ENCODE results near the gene DCUN1D1. TPM values are rescaled to one million over a fixed set of nuclear protein-coding genes. Genes with fewer than 3 reads are reported as not detected.
"Not testable (repeated sequence)": the region's sequence is repeated elsewhere in the genome, so short reads cannot be mapped to it uniquely, and the experiment has no call there.

DCUN1D1 gene
- polyA plus RNA-seq (2014; cell fraction: cytosol; rRNA removed) = 22.6 and 23.0 TPM in 2 replicates
- polyA plus RNA-seq (2014; cell fraction: nucleus; rRNA removed) = 12.9 and 18.9 TPM in 2 replicates

DNA sequence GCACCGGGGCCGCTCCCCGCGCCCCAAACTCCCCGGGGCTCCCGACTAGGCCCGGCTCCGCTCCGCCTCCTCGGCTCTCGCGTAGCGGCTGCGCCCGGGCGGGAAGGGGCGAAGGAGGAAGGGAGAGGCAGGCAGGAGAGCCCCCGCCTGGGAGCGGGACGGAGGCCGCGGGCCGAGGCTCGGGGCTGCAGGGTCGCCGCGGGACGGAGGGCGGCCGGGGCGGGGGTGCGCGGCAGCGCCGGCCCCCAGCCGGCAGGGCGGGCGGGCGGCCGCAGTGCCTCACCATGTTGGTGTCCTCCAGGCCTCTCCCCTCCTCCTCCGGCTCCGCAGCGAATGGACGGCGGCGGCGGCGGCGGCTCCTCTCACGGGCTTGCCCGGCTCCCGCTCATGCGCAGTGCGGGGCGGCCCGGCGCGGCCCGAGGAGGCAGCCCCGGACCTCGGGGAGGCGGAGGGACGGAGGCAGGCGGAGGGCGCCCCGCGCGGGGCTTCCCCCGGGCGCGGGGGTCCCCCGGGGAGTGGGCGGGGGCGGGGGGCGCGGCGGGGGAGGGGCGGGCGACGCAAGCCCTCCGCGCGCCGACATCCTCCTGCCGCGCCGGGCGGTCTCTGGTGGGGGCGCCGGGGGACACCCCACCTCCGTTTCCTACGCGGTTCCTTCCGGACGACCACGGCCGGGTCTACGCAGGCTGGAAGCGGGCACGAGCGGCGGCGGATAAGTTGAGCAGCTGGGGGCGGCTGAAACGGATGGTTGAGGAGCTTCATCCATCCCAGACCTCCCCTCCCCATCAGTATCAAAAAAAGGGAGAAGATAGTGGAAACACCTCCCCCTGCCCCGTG lies at the start of gene DCUN1D1:
DCUN1D1 (minus strand) TSS at position 335 of the 834 bp plus-strand sequence; CDS start at position 286, 49 bp downstream.
- peak; percentile 86 for DNase-seq (ENCODE audit: low spot score)

DNA sequence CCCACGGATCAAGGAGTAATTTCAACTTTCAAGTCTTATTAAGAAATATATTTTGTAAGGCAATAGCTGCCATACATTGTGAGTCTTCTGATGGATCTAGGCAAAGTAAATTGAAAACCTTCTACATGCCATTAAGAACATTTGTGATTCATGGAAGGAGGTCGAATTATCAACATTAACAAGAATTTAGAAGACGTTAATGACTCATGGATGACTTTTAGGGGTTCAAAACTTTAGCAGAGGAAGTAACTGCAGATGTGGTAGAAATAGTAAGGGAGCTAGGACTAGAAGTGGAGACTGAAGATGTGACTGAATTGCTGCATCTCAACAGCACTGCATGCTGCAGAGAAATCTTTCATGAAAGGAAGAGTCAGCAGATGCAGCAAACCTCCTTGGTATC lies 48.1 kb upstream of the DCUN1D1 start:
- DNase-seq (ENCODE audit: low spot score) = no peak

DNA sequence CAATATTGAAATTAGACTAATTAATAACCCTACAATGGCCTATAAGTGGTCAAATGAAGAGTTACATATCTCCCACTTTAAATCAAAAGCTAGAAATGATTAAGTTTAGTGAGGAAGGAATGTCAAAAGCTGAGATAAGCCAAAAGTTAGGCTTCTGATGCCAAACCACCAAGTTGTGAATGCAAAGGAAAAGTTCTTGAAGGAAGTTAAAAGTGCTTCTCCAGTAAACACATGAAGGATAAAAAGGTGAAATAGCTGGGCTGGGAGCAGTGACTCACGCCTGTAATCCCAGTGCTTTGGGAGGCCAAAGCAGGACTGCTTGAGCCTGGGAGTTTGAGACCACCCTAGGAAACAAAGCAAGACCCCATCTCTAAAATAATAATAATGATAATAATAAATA lies 46.9 kb upstream of the DCUN1D1 start:
- no peak for DNase-seq (ENCODE audit: low spot score)

DNA sequence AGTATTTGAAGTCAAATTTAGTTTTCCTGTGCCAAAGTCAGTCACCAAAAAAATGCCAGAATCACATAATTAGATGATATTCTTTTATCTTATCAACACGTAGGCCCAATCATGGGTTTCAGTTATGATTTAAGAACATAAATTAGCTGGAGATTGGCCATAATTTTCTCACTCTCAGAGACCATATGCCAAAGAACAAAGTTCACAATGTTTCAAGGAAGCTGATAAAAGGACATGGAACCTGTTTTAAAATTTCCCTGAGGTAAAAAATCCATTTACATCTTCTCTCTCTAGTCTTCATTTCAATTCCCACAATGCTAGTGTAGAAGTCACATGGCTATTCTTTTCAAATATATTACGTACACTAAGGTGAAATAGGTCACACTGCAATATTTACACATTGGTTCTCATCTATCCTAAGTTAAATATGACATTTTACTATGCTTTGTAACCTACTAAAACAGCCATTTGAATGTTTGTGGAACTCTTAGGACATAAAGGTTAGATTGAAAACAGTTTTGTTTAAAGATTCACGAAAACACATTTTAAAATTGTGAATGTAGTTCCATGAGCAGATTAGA lies 42.7 kb upstream of the DCUN1D1 start:
- no peak for DNase-seq (ENCODE audit: low spot score)

DNA sequence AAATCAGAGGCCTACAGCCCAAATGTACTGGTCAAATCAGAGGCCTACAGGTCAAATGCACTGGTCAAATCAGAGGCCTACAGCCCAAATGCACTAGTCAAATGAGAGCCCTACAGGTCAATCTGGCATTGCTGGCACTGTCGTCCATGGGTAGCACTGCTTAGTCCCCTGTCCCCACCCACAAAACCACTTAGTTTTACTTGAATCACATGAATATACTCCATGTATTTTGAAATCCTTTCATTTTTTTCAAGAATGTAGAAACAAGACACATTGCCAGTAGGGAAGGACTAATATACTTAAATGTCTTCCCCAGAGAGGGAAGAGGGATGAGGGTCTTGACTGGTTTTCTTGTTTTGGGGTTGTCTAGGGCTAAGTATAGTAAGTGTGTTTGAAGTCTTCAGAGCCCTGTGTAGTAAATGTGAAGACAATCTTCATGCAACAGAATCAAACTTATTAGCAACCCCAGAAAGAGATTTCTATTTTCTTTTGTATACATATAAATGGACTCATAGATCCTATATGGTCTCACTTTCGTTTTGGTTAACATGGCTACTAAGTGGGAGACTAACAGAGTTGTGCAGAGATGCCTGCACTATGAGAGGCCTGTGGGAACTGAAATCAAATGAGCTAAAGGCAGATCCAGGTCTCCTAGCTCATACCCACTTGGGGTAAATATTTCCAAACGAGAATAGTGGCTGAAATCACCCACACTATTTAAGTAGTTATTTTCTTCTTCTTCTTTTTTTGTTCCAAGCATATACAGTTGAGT lies 38.3 kb upstream of the DCUN1D1 start:
- no peak for DNase-seq (ENCODE audit: low spot score)

DNA sequence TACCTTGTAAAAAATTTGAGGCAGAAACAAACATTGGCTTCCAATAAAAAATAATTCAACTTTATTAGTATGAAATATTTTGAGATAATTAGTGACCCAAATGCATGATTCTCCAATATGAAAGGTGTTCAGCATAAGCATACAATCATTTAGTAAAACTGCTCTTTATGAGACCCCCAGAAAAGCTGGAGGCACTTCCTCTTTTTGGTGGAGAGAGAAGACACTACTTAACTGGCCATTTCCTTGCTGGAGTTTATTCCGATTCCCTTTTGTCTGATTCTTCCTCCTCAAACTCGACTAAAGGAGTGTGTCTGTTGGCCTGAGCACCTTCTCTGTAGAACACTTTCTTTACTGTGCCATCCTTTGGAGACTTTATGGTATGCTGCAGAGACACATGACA lies 34.8 kb upstream of the DCUN1D1 start:
- DNase-seq (ENCODE audit: low spot score) = no peak

DNA sequence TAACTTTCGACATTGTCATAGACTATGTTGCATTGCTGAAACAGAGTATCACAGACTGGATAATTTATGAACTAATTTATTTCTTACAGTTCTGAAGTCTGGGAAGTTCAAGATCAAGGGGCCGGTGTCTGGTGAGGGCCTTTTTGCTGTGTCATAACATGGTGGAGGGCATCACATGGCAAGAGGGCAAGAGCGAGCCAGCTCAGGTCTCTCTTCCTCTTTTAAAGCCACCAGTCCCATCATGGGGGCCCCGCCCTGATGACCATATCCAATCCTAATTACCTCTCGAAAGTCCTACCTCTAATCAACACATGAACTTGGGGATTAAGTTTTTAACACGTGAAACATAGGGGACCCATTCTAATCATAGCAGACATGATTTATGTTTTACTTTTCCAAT lies 33.5 kb upstream of the DCUN1D1 start:
- DNase-seq (ENCODE audit: low spot score) = no peak

DNA sequence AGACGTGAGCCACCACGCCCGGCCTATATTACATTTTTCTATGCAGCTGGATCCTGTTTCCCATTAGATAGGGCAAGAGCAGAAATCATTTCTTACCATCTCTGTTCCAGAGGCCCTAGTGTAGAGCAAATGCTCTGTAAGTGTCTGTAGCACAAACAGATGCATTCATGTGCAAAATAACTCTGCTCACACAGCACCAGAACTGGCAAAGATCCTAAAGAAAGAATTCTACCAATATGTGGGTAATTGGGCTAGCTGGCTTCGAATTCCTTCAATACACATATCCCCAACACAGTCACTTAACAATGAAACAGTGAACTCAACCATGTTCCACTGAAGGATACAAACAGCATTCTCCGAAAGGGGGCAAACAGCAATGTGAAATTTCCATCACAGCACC lies 32.7 kb upstream of the DCUN1D1 start:
- DNase-seq (ENCODE audit: low spot score) = no peak

DNA sequence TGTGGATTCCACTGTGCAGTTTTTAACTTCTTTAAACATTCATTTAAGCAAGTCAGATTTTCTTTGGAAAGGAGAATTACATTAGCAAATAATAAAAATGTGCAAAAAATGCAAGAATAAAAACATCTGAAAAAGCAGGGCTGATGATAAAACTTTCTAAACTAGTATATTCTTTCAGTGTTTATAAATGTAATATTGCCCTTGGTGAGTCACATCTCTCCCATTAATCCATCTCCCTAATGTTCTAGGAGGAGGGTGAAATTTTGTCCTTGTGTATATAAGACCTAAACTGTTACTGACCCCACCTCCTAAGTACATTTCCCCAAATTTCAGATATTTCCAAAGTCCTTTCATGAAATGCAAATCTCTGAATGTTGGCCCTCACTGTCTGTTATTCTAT lies 28.5 kb upstream of the DCUN1D1 start:
- no peak for DNase-seq (ENCODE audit: low spot score)

DNA sequence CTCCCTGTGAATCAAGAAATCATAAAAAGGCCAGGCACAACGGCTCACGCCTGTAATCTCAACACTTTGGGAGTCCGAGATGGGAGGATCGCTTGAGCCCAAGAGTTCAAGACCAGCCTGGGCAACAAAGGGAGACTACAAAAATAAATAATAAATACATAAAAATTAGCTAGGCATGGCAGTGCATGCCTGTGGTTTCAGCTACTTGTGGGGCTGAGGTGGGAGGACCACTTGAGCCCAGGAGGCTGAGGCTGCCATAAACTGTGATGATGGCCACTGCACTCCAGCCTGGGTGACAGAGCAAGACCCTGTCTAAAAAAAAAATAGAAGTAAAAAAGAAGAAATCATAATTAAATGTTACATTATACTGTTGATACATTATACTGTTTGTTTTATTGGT lies 28.0 kb upstream of the DCUN1D1 start:
- DNase-seq (ENCODE audit: low spot score) = no peak

DNA sequence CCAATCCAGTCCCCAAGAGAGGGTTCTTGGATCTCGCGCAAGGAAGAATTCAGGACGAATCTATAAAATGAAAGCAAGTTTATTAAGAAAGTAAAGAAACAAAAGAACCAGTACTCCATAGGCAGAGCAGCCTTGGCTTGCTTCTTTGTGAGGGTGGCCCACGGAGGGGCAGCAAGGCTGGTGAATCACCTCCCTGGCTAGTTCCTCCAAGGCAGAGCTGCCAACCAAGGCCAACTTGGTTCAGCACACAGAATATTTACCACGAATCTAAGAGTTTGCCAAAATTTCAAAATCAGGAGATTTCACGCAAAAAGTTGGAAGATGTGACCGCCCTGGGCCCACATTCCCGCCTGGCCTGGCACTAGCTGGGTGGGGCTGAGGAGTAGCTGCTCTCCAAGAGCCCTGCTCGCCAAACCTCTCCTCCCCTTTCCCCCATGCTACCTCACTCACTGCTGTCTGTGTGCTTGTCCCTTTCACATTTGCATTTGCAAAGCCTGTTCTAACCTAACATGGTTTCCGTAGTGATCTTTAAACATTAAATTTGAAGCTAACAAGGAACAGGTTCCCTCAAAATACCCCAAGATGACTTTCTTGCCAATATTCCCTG lies 26.2 kb upstream of the DCUN1D1 start:
- no peak for DNase-seq (ENCODE audit: low spot score)

DNA sequence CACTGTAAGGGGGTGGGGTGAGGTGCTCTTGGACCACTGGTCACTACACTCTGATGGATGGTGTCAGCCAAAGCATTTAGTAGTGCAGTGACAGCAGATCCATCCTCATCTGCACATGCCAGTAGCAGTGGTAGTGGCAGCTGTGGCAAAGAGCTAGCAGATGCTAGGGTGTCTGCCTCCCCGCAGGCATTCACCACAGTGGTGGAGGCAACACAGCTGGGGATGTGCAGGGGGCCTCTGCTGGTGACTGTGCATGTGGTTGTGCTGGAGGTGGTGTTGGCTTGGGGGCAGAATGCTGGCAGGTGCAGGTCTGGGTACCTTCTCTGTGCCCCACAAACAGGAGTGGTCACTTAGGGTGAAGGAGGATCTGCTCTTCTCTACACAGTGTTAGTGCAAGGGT lies 19.4 kb upstream of the DCUN1D1 start:
- no peak for DNase-seq (ENCODE audit: low spot score)

DNA sequence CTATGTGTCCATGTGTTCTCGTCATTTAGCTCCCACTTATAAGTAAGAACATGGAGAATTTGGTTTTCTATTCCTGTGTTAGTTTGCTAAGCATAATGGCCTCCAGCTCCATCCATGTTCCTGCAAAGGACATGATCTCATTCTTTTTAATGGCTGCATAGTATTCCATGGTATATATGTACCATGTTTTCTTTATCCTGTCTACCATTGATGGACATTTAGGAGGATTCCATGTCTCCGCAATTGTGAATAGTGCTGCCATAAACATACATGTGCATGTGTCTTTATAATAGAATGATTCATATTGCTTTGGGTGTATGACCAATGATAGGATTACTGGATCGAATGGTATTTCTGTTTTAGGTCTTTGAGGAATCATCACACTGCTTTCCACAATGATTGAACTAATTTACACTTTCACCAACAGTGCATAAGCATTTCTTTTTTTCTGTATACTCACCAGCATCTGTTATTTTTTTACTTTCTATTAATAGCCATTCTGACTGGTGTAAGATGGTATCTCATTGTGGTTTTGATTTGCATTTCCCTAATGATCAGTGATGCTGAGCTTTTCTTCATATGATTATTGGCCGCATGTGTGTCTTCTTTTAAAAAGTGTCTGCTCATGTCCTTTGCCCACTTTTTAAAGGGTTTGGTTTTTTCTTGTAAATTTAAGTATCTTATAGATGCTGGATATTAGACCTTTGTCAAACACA lies 13.3 kb upstream of the DCUN1D1 start:
- not testable (repeated sequence) for DNase-seq (ENCODE audit: low spot score)

DNA sequence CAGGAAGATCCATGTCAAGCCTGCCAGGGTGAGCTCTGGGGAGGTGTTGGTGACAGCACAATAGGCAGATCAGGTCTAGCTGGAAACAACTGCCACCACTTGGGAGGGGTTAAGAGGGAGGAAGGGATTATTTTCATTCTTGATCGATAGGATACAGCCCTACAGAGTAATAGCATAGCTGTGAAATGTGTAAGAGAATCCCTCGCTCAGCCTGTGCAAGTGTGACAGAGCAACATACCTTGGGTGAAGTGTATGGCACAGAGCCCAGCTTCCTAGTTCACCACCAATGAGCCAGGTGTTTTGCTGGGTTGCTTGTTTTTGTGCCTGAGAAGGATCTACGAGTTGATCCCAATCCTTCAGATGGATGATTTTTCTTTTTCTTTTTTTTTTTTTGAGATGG lies 9.2 kb upstream of the DCUN1D1 start:
- DNase-seq (ENCODE audit: low spot score) = no peak

DNA sequence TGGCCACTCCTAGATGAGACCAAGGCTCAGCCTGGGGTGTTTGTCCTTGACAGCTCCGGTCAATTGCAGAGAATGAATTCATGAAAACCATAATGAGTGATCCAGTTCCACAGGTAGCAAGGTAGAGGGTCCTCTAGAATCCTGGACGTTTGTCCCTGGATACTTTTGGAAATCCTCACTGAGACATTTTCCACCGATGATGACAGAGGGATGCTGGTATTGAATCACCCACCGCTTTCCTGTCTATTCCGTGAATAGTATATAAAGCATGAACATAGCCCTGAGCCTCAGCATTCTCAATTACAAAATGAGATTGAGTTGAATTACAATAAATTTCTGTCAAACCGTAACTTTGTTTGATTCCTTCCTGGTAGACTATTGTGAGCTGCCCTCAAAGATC lies 5.7 kb upstream of the DCUN1D1 start:
- no peak for DNase-seq (ENCODE audit: low spot score)

DNA sequence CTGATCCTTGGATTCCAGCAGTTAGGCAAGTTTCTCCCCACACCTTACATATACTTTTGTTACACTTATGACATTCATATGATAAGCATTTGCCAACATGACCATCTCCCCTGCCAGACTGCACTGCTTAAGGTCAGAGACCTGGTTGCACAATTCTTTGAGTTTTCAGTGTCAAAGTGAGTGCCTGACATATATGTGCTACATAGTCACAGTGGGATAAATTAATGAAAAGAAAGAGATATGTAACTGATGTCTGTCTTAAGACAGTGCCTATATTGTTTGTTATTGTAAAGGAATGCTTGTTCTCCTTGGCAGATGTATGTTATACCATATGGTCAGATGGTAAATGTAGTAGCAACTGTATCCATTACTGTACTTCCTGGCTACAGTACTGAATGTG lies 3.5 kb upstream of the DCUN1D1 start:
- DNase-seq (ENCODE audit: low spot score) = no peak

DNA sequence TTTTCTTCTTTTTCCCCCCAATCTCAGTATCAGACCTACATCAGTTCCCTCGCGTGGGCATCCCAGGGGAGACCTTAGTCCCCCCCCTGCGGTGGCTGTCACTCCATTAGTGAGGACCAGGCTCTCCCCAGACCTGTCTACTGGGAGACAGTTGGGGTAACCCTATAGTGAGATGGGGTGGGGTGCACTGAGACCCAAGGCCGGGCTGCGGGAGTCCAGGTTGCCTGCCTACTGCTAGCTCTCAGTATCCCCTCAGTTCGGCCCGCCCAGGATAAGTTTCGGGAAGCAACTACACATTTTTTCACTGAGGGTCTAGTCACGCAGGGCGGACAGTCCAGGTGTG lies 671 bp upstream of the DCUN1D1 start:
- DNase-seq (ENCODE audit: low spot score) = no peak

DNA sequence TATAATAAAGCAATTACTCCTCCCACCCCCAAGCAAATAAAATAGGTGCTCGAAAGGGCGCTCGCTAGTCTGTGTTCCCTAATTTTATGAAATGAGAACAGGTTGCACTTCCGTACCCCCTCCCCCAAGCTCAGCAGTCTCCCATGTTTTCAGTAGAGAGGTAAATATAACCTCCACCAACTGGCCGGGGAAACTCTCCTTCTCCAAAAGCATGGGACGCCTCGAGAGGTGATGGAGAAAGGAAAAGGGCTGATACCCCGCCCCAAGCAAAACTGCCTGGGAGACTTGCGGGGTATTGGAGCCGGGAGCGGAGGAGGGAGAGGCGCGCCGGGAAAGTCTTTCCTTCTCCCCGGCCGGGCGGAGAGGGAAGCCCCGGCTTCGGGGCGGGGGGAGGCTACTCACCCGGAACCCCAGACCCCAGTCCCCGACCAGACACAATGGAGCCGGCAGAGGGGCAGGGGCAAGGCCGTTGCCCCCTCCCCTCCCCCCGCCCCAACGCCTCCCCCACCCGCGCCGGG lies 605 bp downstream of the DCUN1D1 start:
- peak; percentile 41 for DNase-seq (ENCODE audit: low spot score)

DNA sequence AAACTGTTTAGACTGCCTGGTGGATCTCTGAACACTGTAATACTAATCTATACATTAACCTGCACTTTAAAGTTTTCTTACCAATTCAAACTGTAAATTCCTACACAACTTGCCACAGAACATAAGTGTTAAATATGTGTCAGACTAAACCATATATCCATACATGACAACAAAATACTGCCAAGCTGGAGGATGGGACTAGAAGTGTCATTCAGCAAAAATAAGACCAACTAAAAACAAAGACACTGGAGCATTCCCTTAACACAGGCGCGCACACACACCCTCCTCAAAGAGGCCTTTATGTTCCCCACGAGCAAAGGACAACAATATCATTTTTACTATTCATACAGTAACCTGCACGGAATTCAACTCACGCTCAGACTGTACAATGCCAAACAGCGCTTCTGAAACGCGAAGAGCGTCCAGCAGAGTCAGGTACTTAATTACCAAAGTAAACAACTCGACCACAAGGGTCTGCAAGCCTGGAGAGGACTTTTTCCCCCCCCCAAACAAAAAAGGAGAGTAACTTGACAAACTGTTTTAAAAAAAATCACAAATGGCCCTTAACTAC lies 1.1 kb downstream of the DCUN1D1 start:
- no peak for DNase-seq (ENCODE audit: low spot score)

DNA sequence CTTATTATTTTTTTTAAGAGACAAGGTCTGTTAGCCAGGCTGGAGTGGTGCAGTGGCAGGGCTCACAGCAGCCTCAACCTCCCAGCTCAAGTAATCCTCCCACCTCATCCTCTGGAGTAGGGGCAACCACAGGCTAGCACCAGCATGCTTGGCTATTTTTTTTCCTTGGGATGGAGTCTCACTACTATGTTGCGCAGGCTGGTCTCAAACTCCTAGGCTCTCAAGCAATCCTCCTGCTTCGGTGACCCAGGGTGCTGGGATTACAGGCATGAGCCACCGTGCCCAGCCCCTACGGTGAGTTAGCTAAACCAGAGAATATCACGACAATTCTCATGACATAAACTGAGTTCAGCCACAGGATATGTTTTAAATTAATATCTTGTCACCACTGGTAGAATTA lies 2.0 kb downstream of the DCUN1D1 start:
- DNase-seq (ENCODE audit: low spot score) = no peak

DNA sequence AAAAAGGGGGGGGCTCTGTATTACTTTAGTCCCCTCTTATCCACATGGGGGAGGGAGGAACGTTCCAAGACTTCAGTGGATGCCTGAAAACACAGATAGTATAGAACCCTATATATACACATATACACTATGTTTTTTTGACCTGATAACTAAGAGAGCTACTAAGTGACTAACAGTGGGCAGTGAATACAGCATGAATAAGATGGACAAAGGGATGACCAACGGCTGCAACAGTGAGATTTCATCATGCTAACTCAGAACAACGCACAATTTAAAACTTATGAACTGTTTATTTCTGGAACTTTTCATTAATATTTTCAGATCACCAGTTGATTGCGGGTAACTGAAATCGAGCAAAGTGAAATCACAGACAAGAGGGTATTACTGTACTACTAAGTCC lies 7.3 kb downstream of the DCUN1D1 start:
- no peak for DNase-seq (ENCODE audit: low spot score)

Measured in SK-N-DZ (cell line).